SK-N-SH (cell line): ENCODE results near the gene PVRIG.

Source experiments
- CHD2 ChIP-seq: fragments of 150-350 bp; IDR thresholded peaks from 2 replicates; pipeline ENCODE4 v1.6.1; 2018; ENCODE audit warnings: low read length; ENCODE audit not compliant: partially characterized antibody
- EP300 ChIP-seq, 2 experiments: IDR thresholded peaks; 2 replicates each; pipeline versions ENCODE4 v1.4.0 to v1.6.1; 2012; ENCODE audit warnings: borderline replicate concordance in 1 of 2, low read depth in 1 of 2, low read length in 1 of 2
- JUND ChIP-seq: IDR thresholded peaks from 2 replicates; pipeline ENCODE4 v1.4.0; 2012
- POLR2AphosphoS5 ChIP-seq: IDR thresholded peaks from 2 replicates; pipeline ENCODE4 v1.6.1; 2012; ENCODE audit warnings: low read depth, low read length
- RCOR1 ChIP-seq: fragments of 150-350 bp; IDR thresholded peaks from 2 replicates; pipeline ENCODE4 v1.6.1; 2017; ENCODE audit warnings: antibody characterized with exemption, low read length
- RXRA ChIP-seq: IDR thresholded peaks from 2 replicates; pipeline ENCODE4 v1.4.0; 2012; ENCODE audit warnings: low read depth, mild to moderate bottlenecking, borderline replicate concordance
- YY1 ChIP-seq: IDR thresholded peaks from 2 replicates; pipeline ENCODE4 v1.4.0; 2012; ENCODE audit warnings: low read depth, mild to moderate bottlenecking
- TF ChIP-seq, protein P1 (sequence below): IDR thresholded peaks from 2 replicates; pipeline ENCODE4; 2012
- TF ChIP-seq, protein P2 (sequence below): fragments of 200-600 bp; sonication (generic); IDR thresholded peaks from 2 replicates; pipeline ENCODE4 v1.6.1; 2017; ENCODE audit warnings: antibody characterized with exemption, mild to moderate bottlenecking, moderate library complexity
- TF ChIP-seq, protein P3 (sequence below): IDR thresholded peaks from 2 replicates; pipeline ENCODE4 v1.4.0; 2012; ENCODE audit warnings: low read depth
- TF ChIP-seq, protein P4 (sequence below): IDR thresholded peaks from 2 replicates; pipeline ENCODE4 v1.4.0; 2012; ENCODE audit warnings: low read depth, borderline replicate concordance
- TF ChIP-seq, protein P5 (sequence below): IDR thresholded peaks from 2 replicates; pipeline ENCODE4 v1.6.1; 2012; ENCODE audit warnings: mild to moderate bottlenecking, low read depth, low read length, moderate library complexity

DNA sequence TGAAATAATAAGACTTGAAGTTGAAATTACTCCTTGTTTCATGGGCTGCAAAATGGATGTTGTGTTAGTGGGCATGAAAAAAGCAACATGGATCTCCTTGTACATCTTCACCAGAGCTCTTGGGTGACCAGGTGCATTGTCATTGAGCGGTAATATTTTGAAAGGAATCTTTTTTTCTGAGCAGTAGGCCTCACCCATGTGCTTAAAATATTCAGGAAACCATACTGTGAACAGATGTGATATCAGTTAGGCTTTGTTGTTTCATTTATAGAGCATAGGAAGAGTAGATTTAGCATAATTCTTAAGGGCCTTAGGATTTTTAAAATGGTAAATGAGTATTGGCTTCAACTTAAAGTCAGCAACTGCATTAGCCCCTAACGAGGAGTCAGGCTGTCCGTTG lies 26.8 kb upstream of the PVRIG start:
- TF ChIP-seq POLR2AphosphoS5: no peak
- no peak for TF ChIP-seq JUND
- no peak for TF ChIP-seq RXRA
- TF ChIP-seq, protein P1, sequence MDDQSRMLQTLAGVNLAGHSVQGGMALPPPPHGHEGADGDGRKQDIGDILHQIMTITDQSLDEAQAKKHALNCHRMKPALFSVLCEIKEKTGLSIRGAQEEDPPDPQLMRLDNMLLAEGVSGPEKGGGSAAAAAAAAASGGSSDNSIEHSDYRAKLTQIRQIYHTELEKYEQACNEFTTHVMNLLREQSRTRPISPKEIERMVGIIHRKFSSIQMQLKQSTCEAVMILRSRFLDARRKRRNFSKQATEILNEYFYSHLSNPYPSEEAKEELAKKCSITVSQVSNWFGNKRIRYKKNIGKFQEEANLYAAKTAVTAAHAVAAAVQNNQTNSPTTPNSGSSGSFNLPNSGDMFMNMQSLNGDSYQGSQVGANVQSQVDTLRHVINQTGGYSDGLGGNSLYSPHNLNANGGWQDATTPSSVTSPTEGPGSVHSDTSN: no peak
- TF ChIP-seq, protein P2, sequence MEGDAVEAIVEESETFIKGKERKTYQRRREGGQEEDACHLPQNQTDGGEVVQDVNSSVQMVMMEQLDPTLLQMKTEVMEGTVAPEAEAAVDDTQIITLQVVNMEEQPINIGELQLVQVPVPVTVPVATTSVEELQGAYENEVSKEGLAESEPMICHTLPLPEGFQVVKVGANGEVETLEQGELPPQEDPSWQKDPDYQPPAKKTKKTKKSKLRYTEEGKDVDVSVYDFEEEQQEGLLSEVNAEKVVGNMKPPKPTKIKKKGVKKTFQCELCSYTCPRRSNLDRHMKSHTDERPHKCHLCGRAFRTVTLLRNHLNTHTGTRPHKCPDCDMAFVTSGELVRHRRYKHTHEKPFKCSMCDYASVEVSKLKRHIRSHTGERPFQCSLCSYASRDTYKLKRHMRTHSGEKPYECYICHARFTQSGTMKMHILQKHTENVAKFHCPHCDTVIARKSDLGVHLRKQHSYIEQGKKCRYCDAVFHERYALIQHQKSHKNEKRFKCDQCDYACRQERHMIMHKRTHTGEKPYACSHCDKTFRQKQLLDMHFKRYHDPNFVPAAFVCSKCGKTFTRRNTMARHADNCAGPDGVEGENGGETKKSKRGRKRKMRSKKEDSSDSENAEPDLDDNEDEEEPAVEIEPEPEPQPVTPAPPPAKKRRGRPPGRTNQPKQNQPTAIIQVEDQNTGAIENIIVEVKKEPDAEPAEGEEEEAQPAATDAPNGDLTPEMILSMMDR: no peak
- TF ChIP-seq, protein P3, sequence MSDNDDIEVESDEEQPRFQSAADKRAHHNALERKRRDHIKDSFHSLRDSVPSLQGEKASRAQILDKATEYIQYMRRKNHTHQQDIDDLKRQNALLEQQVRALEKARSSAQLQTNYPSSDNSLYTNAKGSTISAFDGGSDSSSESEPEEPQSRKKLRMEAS: no peak
- TF ChIP-seq CHD2: no peak
- TF ChIP-seq, protein P4, sequence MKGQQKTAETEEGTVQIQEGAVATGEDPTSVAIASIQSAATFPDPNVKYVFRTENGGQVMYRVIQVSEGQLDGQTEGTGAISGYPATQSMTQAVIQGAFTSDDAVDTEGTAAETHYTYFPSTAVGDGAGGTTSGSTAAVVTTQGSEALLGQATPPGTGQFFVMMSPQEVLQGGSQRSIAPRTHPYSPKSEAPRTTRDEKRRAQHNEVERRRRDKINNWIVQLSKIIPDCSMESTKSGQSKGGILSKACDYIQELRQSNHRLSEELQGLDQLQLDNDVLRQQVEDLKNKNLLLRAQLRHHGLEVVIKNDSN: no peak
- TF ChIP-seq YY1: no peak
- TF ChIP-seq EP300 (IDR thresholded peaks at IDR 0.05; ENCODE audit: borderline replicate concordance in 1 of 2, low read depth in 1 of 2, low read length in 1 of 2): no peak
- TF ChIP-seq, protein P5, sequence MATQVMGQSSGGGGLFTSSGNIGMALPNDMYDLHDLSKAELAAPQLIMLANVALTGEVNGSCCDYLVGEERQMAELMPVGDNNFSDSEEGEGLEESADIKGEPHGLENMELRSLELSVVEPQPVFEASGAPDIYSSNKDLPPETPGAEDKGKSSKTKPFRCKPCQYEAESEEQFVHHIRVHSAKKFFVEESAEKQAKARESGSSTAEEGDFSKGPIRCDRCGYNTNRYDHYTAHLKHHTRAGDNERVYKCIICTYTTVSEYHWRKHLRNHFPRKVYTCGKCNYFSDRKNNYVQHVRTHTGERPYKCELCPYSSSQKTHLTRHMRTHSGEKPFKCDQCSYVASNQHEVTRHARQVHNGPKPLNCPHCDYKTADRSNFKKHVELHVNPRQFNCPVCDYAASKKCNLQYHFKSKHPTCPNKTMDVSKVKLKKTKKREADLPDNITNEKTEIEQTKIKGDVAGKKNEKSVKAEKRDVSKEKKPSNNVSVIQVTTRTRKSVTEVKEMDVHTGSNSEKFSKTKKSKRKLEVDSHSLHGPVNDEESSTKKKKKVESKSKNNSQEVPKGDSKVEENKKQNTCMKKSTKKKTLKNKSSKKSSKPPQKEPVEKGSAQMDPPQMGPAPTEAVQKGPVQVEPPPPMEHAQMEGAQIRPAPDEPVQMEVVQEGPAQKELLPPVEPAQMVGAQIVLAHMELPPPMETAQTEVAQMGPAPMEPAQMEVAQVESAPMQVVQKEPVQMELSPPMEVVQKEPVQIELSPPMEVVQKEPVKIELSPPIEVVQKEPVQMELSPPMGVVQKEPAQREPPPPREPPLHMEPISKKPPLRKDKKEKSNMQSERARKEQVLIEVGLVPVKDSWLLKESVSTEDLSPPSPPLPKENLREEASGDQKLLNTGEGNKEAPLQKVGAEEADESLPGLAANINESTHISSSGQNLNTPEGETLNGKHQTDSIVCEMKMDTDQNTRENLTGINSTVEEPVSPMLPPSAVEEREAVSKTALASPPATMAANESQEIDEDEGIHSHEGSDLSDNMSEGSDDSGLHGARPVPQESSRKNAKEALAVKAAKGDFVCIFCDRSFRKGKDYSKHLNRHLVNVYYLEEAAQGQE: no peak
- no peak for TF ChIP-seq RCOR1
